Glomerular endothelial cell (primary cell): ENCODE results near the gene TRMT44. TPM values are rescaled to one million over a fixed set of nuclear protein-coding genes. Genes with fewer than 3 reads are reported as not detected.
"Not testable (repeated sequence)": the region's sequence is repeated elsewhere in the genome, so short reads cannot be mapped to it uniquely, and the experiment has no call there.

Experiments used
- DNase-seq: peaks from one replicate; pipeline ENCODE4 v3.0.0-alpha.2; 2011; ENCODE audit warnings: low read depth, low spot score; ENCODE audit errors: extremely low read depth
- total RNA-seq: library from RNA; depleted of rRNA; stranded (reverse); fragments of >200 nt; gene quantifications from 2 replicates; pipeline ENCODE4 v1.2.3, GENCODE V29; 2015

The TRMT44 gene
- total RNA-seq, 1 donor from 2014 or later: 21.8 TPM

GRCh38 chr4:8406887-8407286 is 33.7 kb upstream of the TRMT44 start:
- not testable (repeated sequence) for DNase-seq

- no peak for DNase-seq
Measured at GRCh38 chr4:8407316-8407715, 33.3 kb upstream of the TRMT44 start.

GRCh38 chr4:8407756-8408155 is 32.8 kb upstream of the TRMT44 start:
- no peak for DNase-seq

GRCh38 chr4:8409264-8410065 is 31.1 kb upstream of the TRMT44 start:
- no peak for DNase-seq

- no peak for DNase-seq
Measured at GRCh38 chr4:8410066-8410625, 30.4 kb upstream of the TRMT44 start.

DNA sequence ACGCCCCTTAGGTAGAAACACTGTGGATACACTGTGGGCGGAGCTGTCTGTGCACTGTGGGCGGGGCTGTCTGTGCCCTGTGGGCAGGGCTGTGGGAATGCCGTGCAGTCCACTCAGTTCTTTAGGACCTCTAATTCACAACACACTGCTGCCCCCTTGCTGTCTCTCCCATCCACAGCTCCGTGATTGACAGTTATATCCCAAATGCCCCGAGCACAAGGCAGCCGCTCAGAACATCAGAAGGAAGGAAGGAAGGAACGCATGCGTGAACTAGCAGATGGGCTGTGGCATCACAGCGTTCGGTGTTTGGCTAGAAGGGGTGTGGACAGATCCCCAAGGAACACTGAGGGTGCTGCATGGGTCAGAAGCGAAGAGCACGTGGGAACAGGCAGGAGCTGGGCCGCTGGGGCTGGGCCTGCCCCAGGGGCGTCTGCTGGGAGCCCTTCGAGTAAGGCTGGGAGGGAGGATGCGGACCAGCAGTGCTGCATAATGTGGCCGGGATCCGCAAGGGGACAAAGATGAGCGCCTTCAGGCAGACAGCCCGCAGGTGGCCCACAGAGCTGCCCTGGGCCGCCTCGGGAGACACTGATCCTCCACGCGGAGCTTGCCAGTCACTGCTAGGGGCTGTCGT is 29.8 kb upstream of the TRMT44 start:
- DNase-seq: no peak

DNA sequence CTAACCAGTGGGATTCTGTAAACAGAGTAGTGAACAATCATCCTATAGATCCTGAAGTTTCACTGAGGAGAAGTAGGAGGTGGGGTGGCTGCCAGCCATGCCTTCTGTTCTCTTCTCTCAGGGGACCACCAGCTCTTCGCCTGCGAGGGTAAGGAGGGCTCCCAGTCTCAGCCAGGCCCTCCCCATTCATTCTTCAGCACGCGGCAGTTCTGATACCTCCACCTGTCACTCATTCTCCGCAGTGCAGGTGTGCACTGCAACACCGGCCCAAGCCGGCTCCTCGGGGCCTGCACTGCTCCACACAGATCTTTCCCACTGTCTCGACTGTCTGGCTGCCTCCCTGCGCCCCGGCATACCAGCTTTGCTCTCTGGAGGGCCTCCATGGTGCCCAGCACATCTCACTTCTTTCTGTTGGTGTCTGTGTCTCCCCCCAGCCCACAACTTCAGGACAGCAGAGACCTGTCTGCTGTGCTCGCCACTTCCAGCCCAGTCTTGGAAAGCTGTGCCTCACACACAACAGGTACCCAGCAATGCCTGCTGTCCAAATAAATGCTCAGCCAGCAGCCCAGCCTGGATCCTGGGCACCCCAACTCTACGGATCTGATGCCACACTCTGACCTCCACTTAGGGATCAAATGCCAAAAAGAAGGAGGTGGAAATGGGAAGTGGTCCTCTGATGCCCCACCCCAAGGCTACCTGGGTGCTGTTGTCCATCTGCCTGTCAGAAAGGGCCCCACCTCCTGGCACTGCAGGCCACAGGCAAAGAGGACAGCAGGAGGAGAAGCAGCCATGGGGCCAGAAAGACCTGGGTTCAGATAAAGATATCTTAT is 29.0 kb upstream of the TRMT44 start:
- DNase-seq: no peak

DNA sequence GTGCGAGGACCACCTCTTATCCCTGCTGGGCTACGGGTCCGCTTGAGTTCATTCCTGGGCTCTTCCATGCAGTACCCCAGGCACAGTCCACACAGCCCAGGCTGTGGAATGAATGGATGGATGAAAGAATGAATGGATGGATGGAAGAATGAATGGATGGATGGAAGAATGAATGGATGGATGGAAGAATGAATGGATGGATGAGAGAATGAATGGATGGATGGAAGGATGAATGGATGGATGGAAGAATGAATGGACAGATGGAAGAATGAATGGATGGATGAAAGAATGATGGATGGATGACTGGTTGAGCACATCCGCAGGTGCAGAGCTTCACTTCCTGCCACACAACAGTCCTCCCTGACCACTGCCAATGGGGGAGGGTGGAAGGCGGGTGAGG is 28.3 kb upstream of the TRMT44 start:
- DNase-seq: no peak

GRCh38 chr4:8414377-8414776 is 26.2 kb upstream of the TRMT44 start:
- DNase-seq: no peak

- DNase-seq: no peak
Measured at GRCh38 chr4:8417071-8417614, 23.4 kb upstream of the TRMT44 start.

DNA sequence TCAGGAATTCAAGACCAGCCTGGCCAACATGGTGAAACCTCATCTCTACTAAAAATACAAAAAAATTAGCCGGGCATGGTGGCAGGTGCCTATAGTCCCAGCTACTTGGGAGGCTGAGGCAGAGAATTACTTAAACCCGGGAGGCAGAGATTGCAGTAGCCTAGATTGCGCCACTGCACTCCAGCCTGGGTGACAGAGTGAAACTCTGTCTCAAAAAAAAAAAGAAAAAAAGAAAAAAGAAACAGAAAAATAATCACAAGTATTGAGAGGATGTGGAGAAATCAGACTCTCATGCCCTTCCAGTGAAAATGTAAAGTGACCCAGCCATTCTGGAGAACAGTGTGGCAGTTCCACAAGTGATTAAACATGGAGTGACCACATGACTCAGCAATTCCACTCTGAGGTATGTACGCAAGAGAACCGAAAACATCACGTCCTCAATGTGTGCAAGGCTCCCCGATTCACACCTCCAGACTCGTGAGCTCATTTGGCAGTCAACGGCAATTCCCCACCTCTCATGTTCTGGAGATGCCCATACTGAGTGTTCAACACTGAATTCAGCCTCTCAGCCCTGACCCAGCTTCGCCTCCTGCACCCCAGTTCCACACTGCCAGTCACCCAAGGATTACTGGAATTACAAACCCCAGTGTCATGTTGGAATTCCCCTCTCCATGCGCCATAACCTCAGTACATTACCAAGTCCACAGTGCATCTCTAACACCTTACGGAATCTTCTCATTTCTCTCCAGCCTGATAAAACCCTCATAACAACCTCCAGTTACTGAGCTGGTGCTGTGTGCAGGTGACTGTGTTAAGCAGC is 21.1 kb upstream of the TRMT44 start:
- DNase-seq: no peak

DNA sequence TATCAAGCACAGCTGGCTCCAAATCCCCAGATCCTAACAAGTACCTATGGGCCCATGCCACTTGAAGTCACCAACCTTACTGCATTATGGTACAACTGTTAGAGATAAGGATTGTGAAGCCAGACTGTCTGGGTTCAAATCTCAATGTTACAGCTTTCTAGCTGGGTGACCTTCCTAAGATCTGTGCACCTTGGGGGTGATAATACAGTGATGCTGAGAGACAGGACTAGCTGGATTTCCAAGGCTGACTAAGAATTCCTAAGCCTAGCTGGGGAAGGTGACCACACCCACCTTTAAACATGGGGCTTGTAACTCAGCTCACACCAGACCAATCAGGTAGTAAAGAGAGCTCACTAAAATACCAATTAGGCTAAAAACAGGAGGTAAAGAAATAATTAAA is 20.4 kb upstream of the TRMT44 start:
- not testable (repeated sequence) for DNase-seq

DNA sequence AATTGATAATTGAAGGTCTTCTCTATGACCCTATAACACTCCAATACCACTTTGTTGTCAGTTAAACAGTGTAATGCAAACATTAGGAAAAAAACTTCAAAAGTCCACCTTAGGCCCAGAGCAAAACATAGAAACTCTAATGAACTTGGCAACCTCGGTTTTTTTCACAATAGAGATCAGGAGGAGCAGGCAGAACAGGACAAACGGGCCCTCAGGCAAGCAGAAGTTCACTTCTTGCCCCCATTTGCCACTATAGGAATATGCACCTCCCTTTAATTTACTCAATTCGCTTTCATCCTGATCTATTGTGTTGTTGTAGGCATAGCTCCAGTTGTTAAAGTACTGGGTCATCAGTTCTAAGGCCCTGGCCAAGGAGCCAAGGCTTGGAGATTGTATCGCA is 18.2 kb upstream of the TRMT44 start:
- no peak for DNase-seq

- DNase-seq: no peak
Measured at GRCh38 chr4:8422786-8423185, 17.8 kb upstream of the TRMT44 start.

DNA sequence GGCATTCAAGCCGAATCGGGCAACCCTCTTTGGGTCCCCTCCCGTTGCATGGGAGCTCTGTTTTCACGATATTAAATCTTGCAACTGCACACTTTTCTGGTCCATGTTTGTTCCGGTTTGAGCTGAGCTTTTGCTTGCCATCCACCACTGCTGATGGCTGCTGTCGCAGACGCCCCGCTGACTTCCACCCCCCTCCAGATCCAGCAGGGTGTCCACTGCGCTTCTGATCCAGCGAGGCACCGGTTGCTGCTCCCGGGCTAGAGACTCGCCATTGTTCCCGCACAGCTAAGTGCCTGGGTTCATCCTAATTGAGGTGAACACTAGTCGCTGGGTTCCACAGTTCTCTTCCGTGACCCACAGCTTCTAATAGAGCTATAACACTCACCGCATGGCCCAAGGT is 13.3 kb upstream of the TRMT44 start:
- DNase-seq: no peak

DNA sequence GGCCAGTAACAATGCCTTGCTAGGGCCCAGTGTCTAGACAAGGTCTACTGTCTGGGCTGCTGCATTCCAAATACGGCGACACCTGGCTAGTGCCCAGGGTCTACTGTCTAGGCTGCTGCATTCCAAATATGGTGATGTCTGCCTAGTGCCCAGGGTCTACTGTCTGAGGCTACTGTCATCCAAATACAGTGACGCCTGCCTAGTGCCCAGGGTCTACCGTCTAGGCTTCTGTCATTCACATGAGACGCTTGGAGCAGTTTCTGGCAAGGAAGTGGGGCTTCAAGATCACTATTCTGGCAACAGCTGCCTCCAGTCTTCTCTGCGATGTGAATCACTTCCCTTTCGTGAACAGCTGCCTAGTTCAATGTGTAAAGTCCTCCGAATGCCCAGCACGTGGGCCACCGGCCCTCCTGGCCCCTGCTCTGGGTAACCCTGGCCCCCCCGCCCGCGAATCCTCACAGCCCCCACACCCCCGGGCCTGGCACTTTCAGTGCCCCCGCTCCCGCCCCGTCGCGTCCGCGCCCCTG is 12.8 kb upstream of the TRMT44 start:
- no peak for DNase-seq

DNA sequence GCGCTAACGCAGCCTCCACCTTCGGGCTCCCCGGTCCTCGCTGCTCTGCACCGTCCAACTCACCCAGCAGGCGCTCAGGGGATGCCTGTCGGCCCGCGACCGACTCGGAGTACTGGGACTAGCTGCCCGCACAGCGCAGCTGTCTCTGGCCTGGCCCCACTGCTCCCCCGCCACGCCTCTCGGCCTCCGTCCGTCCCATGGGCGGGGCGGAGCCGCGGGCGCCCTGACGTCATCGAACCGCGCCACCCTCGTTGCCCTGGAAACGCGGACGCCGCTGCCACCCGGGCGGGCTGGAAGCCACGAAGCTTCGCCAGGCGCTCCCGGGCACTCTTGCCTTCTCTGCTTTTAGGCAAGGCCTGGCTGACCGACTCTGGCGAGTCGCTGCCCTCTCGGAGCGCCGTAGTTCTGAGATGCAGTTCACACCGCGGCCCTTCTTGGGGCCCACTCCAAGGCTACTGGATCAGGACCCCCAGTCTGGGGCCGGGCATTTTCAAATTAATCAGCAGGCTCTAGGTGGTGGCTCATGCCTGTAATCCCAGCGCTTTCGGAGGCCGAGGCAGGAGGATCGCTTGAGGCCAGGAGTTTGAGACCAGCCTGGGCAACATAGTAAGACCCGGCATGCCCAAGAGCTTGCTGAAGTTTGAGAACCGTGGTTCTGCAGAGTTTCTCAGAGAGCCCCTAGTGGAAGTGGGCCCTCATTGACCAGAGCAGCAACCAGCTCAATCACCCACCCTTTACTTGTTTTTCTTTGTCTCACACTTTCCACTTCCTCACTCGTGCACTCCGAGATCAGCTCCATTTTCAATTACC is 12.1 kb upstream of the TRMT44 start:
- no peak for DNase-seq

DNA sequence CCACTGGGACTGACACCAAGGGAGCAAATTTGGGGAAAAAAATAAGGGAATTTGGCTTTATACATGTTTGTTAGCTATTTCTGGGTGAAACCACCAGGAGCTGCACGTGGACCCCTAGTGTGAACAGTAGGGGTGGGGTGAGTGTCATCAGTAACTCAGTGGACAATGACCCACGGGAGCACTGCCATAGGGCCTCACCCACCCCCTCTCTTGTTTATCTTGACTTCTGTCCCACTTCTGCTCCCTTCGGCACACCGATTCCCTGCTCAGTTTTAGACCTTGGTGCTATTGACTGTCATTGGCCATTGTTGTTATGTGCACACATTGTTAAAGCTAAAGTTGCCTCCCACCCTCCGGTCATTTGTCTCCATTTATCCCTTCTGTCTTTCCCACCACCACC is 9.0 kb upstream of the TRMT44 start:
- no peak for DNase-seq

DNA sequence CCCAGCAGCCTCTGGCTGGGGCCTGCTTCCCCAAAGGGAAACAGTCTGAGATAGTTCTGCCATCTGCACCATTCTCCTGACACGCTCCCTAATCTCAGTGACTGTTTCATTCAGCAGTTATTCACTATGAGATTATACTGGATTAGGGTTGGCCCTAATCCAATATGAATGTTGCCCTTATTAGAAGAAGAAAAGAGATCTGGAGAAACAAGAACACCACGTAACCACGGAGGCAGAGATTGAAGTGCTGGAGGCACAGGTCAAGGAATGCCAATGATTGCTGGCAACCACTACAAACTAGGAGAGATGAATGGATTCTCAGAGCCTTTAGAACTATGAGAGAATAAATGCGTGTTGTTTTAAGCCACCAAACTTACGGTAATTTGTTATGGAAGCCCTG is 7.4 kb upstream of the TRMT44 start:
- DNase-seq: no peak
